HCT116 (cell line): ENCODE results near the gene CREB3L1. TPM values are rescaled to one million over a fixed set of nuclear protein-coding genes. Genes with fewer than 3 reads are reported as not detected.

Experiments used
- ATAC-seq: fragments of 200-7000 bp; cut with Tn5 transposase; 2 replicates; pipeline ENCODE4 v1.9.1; 2020; ENCODE audit warnings: mild to moderate bottlenecking, moderate library complexity
- BruUV-seq: library from RNA; stranded (reverse); fragments of 400-500 nt; replicated peaks from 2 replicates; lab custom pipeline; 2021; lab: Mats Ljungman, UMichigan
- CTCF ChIA-PET: fragments of 300-600 bp; sonication (Branson Sonifier 250); formaldehyde crosslinking; loops from one replicate; lab custom pipeline; 2021; ENCODE audit warnings: antibody characterized with exemption; lab: Charles Lee
- POLR2A ChIA-PET: fragments of 300-600, 350-600 bp; sonication (Branson Sonifier 250); formaldehyde crosslinking; loops from one replicate; lab custom pipeline; 2021; ENCODE audit warnings: antibody characterized with exemption; lab: Charles Lee
- RAD21 ChIA-PET, 2 experiments: fragments of 300-600 bp; sonication (Branson Sonifier 250); formaldehyde crosslinking; loops; one replicate each; lab custom pipeline; 2023; ENCODE audit warnings: low total read pairs in 2 of 2; ENCODE audit not compliant: uncharacterized antibody in 2 of 2, unreplicated experiment in 2 of 2, low non-redundant PET in 1 of 2; lab: Charles Lee
- DNase-seq: peaks from one replicate; pipeline ENCODE4 v3.0.0-alpha.2; 2010; ENCODE audit warnings: low read depth, low spot score
- H2AFZ ChIP-seq: fragments of 200-600 bp; shearing (Covaris generic), sonication (generic); 2 replicates; pipeline ENCODE4 v1.6.1; 2017; ENCODE audit warnings: low read depth, mixed run types, mixed read lengths, antibody characterized with exemption, low read length; ENCODE audit not compliant: poor library complexity, severe bottlenecking
- H3K27ac ChIP-seq: 2 replicates; pipeline ENCODE4 v1.5.1; 2012; ENCODE audit warnings: low read depth, low read length
- H3K27me3 ChIP-seq: fragments of 200-600 bp; sonication (generic); 2 replicates; pipeline ENCODE4 v1.6.1; 2016; ENCODE audit warnings: mixed run types, low read length, mixed read lengths; ENCODE audit not compliant: insufficient read depth
- H3K36me3 ChIP-seq, 2 experiments: fragments of 200-500 bp in 1 of 2; fragments of 200-600 bp in 1 of 2; sonication (Bioruptor generic) in 1 of 2; sonication (generic) in 1 of 2; 2 replicates each; pipeline versions ENCODE4 v1.5.1 to v1.6.1; 2014 to 2016; ENCODE audit warnings: low read length in 2 of 2, inconsistent platforms in 1 of 2, mixed read lengths in 1 of 2, mixed run types in 1 of 2; ENCODE audit not compliant: insufficient read depth in 2 of 2, control insufficient read depth in 1 of 2
- H3K4me1 ChIP-seq, 2 experiments: fragments of 200-600 bp in 1 of 2; sonication (generic) in 1 of 2; 2 replicates each; pipeline versions ENCODE4 v1.5.1 to v1.6.1; 2012 to 2017; ENCODE audit warnings: low read length in 2 of 2, inconsistent platforms in 1 of 2, mild to moderate bottlenecking in 1 of 2, mixed read lengths in 1 of 2, mixed run types in 1 of 2, moderate library complexity in 1 of 2; ENCODE audit not compliant: insufficient read depth in 2 of 2, control insufficient read depth in 1 of 2
- H3K4me2 ChIP-seq: fragments of 200-600 bp; sonication (generic); 2 replicates; pipeline ENCODE4 v1.6.1; 2017; ENCODE audit warnings: mixed run types, low read length, mixed read lengths
- H3K4me3 ChIP-seq, 2 experiments: fragments of 200-600 bp in 1 of 2; sonication (generic) in 1 of 2; replicated peaks in 1 of 2; 2 replicates each; pipeline ENCODE4 v1.5.1; 2011 to 2016; ENCODE audit warnings: low read length in 2 of 2, control low read depth in 1 of 2, low read depth in 1 of 2, mild to moderate bottlenecking in 1 of 2, mixed read lengths in 1 of 2, mixed run types in 1 of 2
- H3K79me2 ChIP-seq: fragments of 200-600 bp; sonication (generic); 2 replicates; pipeline ENCODE4 v1.6.1; 2017; ENCODE audit warnings: mild to moderate bottlenecking, mixed run types, low read length, moderate library complexity, mixed read lengths; ENCODE audit not compliant: insufficient read depth
- H3K9ac ChIP-seq: fragments of 200-600 bp; sonication (generic); 2 replicates; pipeline ENCODE4 v1.6.1; 2016; ENCODE audit warnings: low read length, mixed read lengths
- H3K9me2 ChIP-seq: fragments of 200-600 bp; sonication (generic), shearing (Covaris generic); 2 replicates; pipeline ENCODE4 v1.6.1; 2017; ENCODE audit warnings: mixed run types, mild to moderate bottlenecking, moderate library complexity; ENCODE audit not compliant: insufficient read depth
- H3K9me3 ChIP-seq, 2 experiments: fragments of 200-500 bp in 1 of 2; fragments of 200-600 bp in 1 of 2; sonication (Bioruptor generic) in 1 of 2; sonication (generic) in 1 of 2; 2 replicates each; pipeline ENCODE4 v1.6.1; 2014 to 2017; ENCODE audit warnings: low read length in 2 of 2, mixed read lengths in 2 of 2, inconsistent platforms in 1 of 2, low read depth in 1 of 2, mild to moderate bottlenecking in 1 of 2, mixed run types in 1 of 2, moderate library complexity in 1 of 2; ENCODE audit not compliant: control insufficient read depth in 1 of 2, insufficient read depth in 1 of 2
- H4K20me1 ChIP-seq: fragments of 200-600 bp; sonication (generic), shearing (Covaris generic); 2 replicates; pipeline ENCODE4 v1.6.1; 2017; ENCODE audit warnings: mixed run types, mild to moderate bottlenecking, moderate library complexity; ENCODE audit not compliant: insufficient read depth
- CBX3 ChIP-seq: IDR thresholded peaks from 2 replicates; pipeline ENCODE4 v1.6.1; 2012; ENCODE audit warnings: low read depth
- CEBPB ChIP-seq: IDR thresholded peaks from 2 replicates; pipeline ENCODE4 v1.6.1; 2012; ENCODE audit warnings: low read depth
- CTCF ChIP-seq, 3 experiments: fragments of 200-600 bp in 1 of 3; sonication (generic) in 1 of 3; IDR thresholded peaks in 2 of 3; conservative IDR thresholded peaks in 1 of 3; 2 replicates each; pipeline ENCODE4 v1.5.1; 2012 to 2017; ENCODE audit warnings: low read depth in 2 of 3, low read length in 2 of 3, antibody characterized with exemption in 1 of 3, borderline replicate concordance in 1 of 3, control low read depth in 1 of 3, mild to moderate bottlenecking in 1 of 3, mixed read lengths in 1 of 3, mixed run types in 1 of 3, moderate library complexity in 1 of 3; ENCODE audit not compliant: insufficient read depth in 1 of 3
- ELF1 ChIP-seq: IDR thresholded peaks from 2 replicates; pipeline ENCODE4 v1.6.1; 2012; ENCODE audit warnings: low read depth, borderline replicate concordance
- EZH2 ChIP-seq: fragments of 200-600 bp; sonication (generic); IDR thresholded peaks from 2 replicates; pipeline ENCODE4 v1.6.1; 2017; ENCODE audit warnings: antibody characterized with exemption, mixed run types
- EZH2phosphoT487 ChIP-seq: fragments of 200-600 bp; IDR thresholded peaks from 2 replicates; pipeline ENCODE4 v1.6.1; 2018; ENCODE audit warnings: antibody characterized with exemption, borderline replicate concordance
- FOSL1 ChIP-seq: IDR thresholded peaks from 2 replicates; pipeline ENCODE4 v1.6.1; 2012; ENCODE audit warnings: low read depth
- JUND ChIP-seq: IDR thresholded peaks from 2 replicates; pipeline ENCODE4 v1.6.1; 2012
- POLR2A ChIP-seq: IDR thresholded peaks from 2 replicates; pipeline ENCODE4 v1.7.0; 2011; ENCODE audit warnings: borderline replicate concordance; ENCODE audit not compliant: insufficient read depth, insufficient read length; ENCODE audit errors: extremely low read depth
- POLR2AphosphoS5 ChIP-seq: IDR thresholded peaks from 2 replicates; pipeline ENCODE4 v1.6.1; 2011; ENCODE audit warnings: mild to moderate bottlenecking, low read depth, low read length, moderate library complexity
- RAD21 ChIP-seq: IDR thresholded peaks from 2 replicates; pipeline ENCODE4 v1.6.1; 2012; ENCODE audit warnings: low read depth, mild to moderate bottlenecking
- SIN3A ChIP-seq: IDR thresholded peaks from 2 replicates; pipeline ENCODE4 v1.6.1; 2012; ENCODE audit warnings: low read depth
- SP1 ChIP-seq: IDR thresholded peaks from 2 replicates; pipeline ENCODE4 v1.6.1; 2012; ENCODE audit warnings: low read depth
- SRF ChIP-seq: IDR thresholded peaks from 2 replicates; pipeline ENCODE4 v1.6.1; 2012; ENCODE audit warnings: low read depth
- TCF7L2 ChIP-seq: IDR thresholded peaks from 2 replicates; pipeline ENCODE4 v1.7.0; 2011; ENCODE audit warnings: borderline replicate concordance, inconsistent platforms; ENCODE audit not compliant: insufficient read depth, insufficient read length; ENCODE audit errors: extremely low read depth
- YY1 ChIP-seq: IDR thresholded peaks from 2 replicates; pipeline ENCODE4 v1.6.1; 2011; ENCODE audit warnings: low read length, low read depth, moderate library complexity, mild to moderate bottlenecking; ENCODE audit not compliant: insufficient replicate concordance; ENCODE audit errors: extremely low read depth
- ZFX ChIP-seq: fragments of 450-650 bp; IDR thresholded peaks from 2 replicates; pipeline ENCODE4 v1.6.1; 2017
- ZNF274 ChIP-seq: fragments of 200-500 bp; sonication (Bioruptor generic); IDR thresholded peaks from 2 replicates; pipeline ENCODE4 v1.6.1; 2014; ENCODE audit warnings: mild to moderate bottlenecking, low read depth, low read length, inconsistent platforms
- intact Hi-C: fragments of 100-400 bp; cut with micrococcal nuclease; formaldehyde crosslinking; loops from 2 replicates; pipeline ENCODE4 v1.10.0; 2022
- total RNA-seq: library from RNA; stranded (reverse); gene quantifications from one replicate; pipeline ENCODE4 v1.2.1, GENCODE V29; 2021; ENCODE audit not compliant: unreplicated experiment
- TF ChIP-seq, protein P1 (sequence below): IDR thresholded peaks from 2 replicates; pipeline ENCODE4 v1.6.1; 2012
- TF ChIP-seq, protein P2 (sequence below): IDR thresholded peaks from 2 replicates; pipeline ENCODE4 v1.6.1; 2012
- TF ChIP-seq, protein P3 (sequence below): IDR thresholded peaks from 2 replicates; pipeline ENCODE4 v1.6.1; 2011; ENCODE audit warnings: mild to moderate bottlenecking, low read length, moderate library complexity; ENCODE audit not compliant: insufficient replicate concordance; ENCODE audit errors: extremely low read depth

CREB3L1 gene
- total RNA-seq, 1 experiment from 2014 or later = 0.37 TPM

DNA sequence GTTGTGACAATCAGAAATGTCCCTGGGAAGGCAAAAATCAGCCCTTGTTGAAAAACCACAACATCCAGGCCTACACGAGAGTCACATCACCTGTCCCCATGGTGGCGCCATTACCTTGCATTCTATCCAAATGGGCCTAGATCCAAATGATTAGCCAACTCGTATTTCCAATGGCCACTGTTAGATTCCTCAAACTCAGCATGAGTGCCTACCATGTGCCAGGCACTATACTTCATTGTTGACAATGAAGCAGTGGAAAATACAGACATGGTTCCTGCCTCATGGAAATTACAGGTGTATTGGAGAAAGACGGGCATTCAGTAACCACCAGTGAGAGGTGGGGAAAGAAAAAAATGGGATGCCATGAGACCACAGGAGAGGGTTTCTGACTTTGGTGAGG lies 29.8 kb upstream of the CREB3L1 start:
- Histone ChIP-seq H3K4me2 (no peak overlapping the region), H3K4me1 (peaks cover 11 to 53% of the 10 kb centered on the region in 2 experiments), H3K27me3 (no peaks in the 10 kb centered on the region), H4K20me1 (no peaks in the 10 kb centered on the region), H3K9me2 (no peaks in the 10 kb centered on the region), H3K27ac (peak overlapping the region; percentile 47; the same call in 1 of the 2 replicates), H3K9me3 (no peaks in the 10 kb centered on the region), H3K79me2 (no peaks in the 10 kb centered on the region), H2AFZ (peak overlapping the region; percentile 20), H3K4me3 (no peak overlapping the region), H3K9ac (no peak overlapping the region), H3K36me3 (no peaks in the 10 kb centered on the region)
- no TSS peak for BruUV-seq
- POLR2A ChIA-PET = no interaction called here
- DNase-seq (peak; percentile 76), ATAC-seq (peak; percentile 29)
- intact Hi-C loops = loop anchor here (1.0 to 5.0 kb wide), 2 partner anchors 61 to 120 kb away; no protein-coding TSS in a partner anchor
- RAD21 ChIA-PET = interaction anchor here (1.3 to 1.8 kb wide), 2 partner anchors 67 kb away, joined by 3 to 10 read pairs; no protein-coding TSS in a partner anchor
- CTCF ChIA-PET = interaction anchor here (1.0 to 2.9 kb wide), 4 partner anchors 61 to 128 kb away, joined by 3 to 16 read pairs (median 3); no protein-coding TSS in a partner anchor
- TF ChIP-seq ZNF274 = no peak
- peak; percentile 77 for TF ChIP-seq CEBPB
- no peak for TF ChIP-seq POLR2A
- TF ChIP-seq, protein P1, sequence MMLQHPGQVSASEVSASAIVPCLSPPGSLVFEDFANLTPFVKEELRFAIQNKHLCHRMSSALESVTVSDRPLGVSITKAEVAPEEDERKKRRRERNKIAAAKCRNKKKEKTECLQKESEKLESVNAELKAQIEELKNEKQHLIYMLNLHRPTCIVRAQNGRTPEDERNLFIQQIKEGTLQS = no peak
- no peak for TF ChIP-seq EZH2
- no peak for TF ChIP-seq SIN3A
- 0 out of 2 replicates have a peak, but pooled peaks have one; percentile 14 for TF ChIP-seq ZFX
- TF ChIP-seq CBX3 = peak; percentile 54; the same call in 1 of the 2 replicates
- no peak for TF ChIP-seq JUND
- peak; percentile 62 to 90 (median 76) for TF ChIP-seq CTCF (IDR thresholded peaks at IDR 0.05 in 2 of 3, conservative IDR thresholded peaks at IDR 0.05 in 1 of 3; ENCODE audit: borderline replicate concordance in 1 of 3, insufficient read depth in 1 of 3, low read depth in 2 of 3, low read length in 2 of 3)
- peak; percentile 95 for TF ChIP-seq RAD21
- no peak for TF ChIP-seq TCF7L2
- TF ChIP-seq, protein P2, sequence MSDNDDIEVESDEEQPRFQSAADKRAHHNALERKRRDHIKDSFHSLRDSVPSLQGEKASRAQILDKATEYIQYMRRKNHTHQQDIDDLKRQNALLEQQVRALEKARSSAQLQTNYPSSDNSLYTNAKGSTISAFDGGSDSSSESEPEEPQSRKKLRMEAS = peak; percentile 75
- TF ChIP-seq SP1 = no peak
- TF ChIP-seq, protein P3, sequence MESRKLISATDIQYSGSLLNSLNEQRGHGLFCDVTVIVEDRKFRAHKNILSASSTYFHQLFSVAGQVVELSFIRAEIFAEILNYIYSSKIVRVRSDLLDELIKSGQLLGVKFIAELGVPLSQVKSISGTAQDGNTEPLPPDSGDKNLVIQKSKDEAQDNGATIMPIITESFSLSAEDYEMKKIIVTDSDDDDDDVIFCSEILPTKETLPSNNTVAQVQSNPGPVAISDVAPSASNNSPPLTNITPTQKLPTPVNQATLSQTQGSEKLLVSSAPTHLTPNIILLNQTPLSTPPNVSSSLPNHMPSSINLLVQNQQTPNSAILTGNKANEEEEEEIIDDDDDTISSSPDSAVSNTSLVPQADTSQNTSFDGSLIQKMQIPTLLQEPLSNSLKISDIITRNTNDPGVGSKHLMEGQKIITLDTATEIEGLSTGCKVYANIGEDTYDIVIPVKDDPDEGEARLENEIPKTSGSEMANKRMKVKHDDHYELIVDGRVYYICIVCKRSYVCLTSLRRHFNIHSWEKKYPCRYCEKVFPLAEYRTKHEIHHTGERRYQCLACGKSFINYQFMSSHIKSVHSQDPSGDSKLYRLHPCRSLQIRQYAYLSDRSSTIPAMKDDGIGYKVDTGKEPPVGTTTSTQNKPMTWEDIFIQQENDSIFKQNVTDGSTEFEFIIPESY = no peak
- TF ChIP-seq ELF1 = no peak
- TF ChIP-seq SRF = no peak
- TF ChIP-seq FOSL1 = no peak
- TF ChIP-seq YY1 = peak; percentile 60
- no peak for TF ChIP-seq POLR2AphosphoS5
- no peak for TF ChIP-seq EZH2phosphoT487
